SU-DHL-6 (cell line): ENCODE results near the gene GRID2.

Experiments used
- CTCF ChIP-seq: fragments of 200-600 bp; sonication (generic); IDR thresholded peaks from one replicate; pipeline ENCODE4 v1.5.1; 2017; ENCODE audit warnings: antibody characterized with exemption, mild to moderate bottlenecking, low read length, moderate library complexity; ENCODE audit not compliant: insufficient read depth, poor library complexity, severe bottlenecking
- EZH2phosphoT487 ChIP-seq: fragments of 200-600 bp; sonication (generic), shearing (Covaris generic); conservative IDR thresholded peaks from 2 replicates; pipeline ENCODE4 v1.6.1; 2018; ENCODE audit warnings: mild to moderate bottlenecking, antibody characterized with exemption, low read length, moderate library complexity, mixed read lengths

- TF ChIP-seq CTCF (no peak), EZH2phosphoT487 (no peak)
Observed at GRCh38 chr4:93084599-93085305, 781.0 kb downstream of the GRID2 start.
